ENCODE data around the gene TTI1.

DNA sequence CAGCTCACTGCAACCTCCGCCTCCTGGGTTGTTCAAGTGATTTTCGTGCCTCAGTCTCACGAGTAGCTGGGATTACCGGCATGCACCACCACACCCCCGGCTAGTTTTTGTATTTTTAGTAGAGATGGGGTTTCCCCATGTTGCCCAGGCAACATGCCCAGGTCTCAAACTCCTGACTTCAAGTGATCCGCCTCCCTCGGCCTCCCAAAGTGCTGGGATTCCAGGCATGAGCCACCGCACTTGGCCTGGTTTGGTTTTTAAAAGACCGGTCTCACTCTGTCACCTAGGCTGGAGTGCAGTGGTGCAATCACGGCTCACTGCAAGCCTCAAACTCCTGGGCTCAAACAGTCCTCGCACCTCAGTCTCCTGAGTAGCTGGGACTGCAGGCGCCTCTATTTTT is 90.2 kb downstream of the TTI1 start:
- TF ChIP-seq, protein P1, sequence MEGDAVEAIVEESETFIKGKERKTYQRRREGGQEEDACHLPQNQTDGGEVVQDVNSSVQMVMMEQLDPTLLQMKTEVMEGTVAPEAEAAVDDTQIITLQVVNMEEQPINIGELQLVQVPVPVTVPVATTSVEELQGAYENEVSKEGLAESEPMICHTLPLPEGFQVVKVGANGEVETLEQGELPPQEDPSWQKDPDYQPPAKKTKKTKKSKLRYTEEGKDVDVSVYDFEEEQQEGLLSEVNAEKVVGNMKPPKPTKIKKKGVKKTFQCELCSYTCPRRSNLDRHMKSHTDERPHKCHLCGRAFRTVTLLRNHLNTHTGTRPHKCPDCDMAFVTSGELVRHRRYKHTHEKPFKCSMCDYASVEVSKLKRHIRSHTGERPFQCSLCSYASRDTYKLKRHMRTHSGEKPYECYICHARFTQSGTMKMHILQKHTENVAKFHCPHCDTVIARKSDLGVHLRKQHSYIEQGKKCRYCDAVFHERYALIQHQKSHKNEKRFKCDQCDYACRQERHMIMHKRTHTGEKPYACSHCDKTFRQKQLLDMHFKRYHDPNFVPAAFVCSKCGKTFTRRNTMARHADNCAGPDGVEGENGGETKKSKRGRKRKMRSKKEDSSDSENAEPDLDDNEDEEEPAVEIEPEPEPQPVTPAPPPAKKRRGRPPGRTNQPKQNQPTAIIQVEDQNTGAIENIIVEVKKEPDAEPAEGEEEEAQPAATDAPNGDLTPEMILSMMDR (IDR thresholded peaks at IDR 0.05 in 2 of 3, conservative IDR thresholded peaks at IDR 0.05 in 1 of 3; ENCODE audit: borderline replicate concordance in 1 of 3, insufficient read depth in 1 of 3, low read depth in 2 of 3, low read length in 2 of 3): no peak
- no peak for TF ChIP-seq POLR2A (IDR thresholded peaks at IDR 0.05; ENCODE audit: borderline replicate concordance, extremely low read depth, insufficient read depth, insufficient read length)
- no peak for TF ChIP-seq ZNF274 (IDR thresholded peaks at IDR 0.05; ENCODE audit: low read depth, low read length)
- no peak for TF ChIP-seq EZH2phosphoT487 (IDR thresholded peaks at IDR 0.05; ENCODE audit: borderline replicate concordance)
- no peak for TF ChIP-seq SRF (IDR thresholded peaks at IDR 0.05; ENCODE audit: low read depth)
- no peak for TF ChIP-seq POLR2AphosphoS5 (IDR thresholded peaks at IDR 0.05; ENCODE audit: low read depth, low read length)
- no peak for TF ChIP-seq RAD21 (IDR thresholded peaks at IDR 0.05; ENCODE audit: low read depth)
- no peak for TF ChIP-seq EZH2 (IDR thresholded peaks at IDR 0.05)
- TF ChIP-seq SP1 (IDR thresholded peaks at IDR 0.05; ENCODE audit: low read depth): no peak
- TF ChIP-seq, protein P2, sequence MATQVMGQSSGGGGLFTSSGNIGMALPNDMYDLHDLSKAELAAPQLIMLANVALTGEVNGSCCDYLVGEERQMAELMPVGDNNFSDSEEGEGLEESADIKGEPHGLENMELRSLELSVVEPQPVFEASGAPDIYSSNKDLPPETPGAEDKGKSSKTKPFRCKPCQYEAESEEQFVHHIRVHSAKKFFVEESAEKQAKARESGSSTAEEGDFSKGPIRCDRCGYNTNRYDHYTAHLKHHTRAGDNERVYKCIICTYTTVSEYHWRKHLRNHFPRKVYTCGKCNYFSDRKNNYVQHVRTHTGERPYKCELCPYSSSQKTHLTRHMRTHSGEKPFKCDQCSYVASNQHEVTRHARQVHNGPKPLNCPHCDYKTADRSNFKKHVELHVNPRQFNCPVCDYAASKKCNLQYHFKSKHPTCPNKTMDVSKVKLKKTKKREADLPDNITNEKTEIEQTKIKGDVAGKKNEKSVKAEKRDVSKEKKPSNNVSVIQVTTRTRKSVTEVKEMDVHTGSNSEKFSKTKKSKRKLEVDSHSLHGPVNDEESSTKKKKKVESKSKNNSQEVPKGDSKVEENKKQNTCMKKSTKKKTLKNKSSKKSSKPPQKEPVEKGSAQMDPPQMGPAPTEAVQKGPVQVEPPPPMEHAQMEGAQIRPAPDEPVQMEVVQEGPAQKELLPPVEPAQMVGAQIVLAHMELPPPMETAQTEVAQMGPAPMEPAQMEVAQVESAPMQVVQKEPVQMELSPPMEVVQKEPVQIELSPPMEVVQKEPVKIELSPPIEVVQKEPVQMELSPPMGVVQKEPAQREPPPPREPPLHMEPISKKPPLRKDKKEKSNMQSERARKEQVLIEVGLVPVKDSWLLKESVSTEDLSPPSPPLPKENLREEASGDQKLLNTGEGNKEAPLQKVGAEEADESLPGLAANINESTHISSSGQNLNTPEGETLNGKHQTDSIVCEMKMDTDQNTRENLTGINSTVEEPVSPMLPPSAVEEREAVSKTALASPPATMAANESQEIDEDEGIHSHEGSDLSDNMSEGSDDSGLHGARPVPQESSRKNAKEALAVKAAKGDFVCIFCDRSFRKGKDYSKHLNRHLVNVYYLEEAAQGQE (IDR thresholded peaks at IDR 0.05; ENCODE audit: low read depth): no peak
- TF ChIP-seq, protein P3, sequence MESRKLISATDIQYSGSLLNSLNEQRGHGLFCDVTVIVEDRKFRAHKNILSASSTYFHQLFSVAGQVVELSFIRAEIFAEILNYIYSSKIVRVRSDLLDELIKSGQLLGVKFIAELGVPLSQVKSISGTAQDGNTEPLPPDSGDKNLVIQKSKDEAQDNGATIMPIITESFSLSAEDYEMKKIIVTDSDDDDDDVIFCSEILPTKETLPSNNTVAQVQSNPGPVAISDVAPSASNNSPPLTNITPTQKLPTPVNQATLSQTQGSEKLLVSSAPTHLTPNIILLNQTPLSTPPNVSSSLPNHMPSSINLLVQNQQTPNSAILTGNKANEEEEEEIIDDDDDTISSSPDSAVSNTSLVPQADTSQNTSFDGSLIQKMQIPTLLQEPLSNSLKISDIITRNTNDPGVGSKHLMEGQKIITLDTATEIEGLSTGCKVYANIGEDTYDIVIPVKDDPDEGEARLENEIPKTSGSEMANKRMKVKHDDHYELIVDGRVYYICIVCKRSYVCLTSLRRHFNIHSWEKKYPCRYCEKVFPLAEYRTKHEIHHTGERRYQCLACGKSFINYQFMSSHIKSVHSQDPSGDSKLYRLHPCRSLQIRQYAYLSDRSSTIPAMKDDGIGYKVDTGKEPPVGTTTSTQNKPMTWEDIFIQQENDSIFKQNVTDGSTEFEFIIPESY (IDR thresholded peaks at IDR 0.05; ENCODE audit: extremely low read depth, insufficient replicate concordance, low read length): no peak
- TF ChIP-seq CBX3 (IDR thresholded peaks at IDR 0.05; ENCODE audit: low read depth): no peak
- no peak for TF ChIP-seq TCF7L2 (IDR thresholded peaks at IDR 0.05; ENCODE audit: borderline replicate concordance, extremely low read depth, insufficient read depth, insufficient read length)
- TF ChIP-seq, protein P4, sequence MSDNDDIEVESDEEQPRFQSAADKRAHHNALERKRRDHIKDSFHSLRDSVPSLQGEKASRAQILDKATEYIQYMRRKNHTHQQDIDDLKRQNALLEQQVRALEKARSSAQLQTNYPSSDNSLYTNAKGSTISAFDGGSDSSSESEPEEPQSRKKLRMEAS (IDR thresholded peaks at IDR 0.05): no peak
